Cardiac fibroblast (primary cell): ENCODE results near the gene C20orf144.

Experiments
- DNase-seq, 2 donors: peaks; one replicate each; pipeline versions ENCODE4 v3.0.0 to v3.0.0-alpha.2; 2010; ENCODE audit warnings: low read depth in 2 of 2
- H3K4me3 ChIP-seq, 2 donors: replicated peaks in 1 of 2; 1 replicate in 1 of 2; 2 replicates in 1 of 2; pipeline ENCODE4 v1.5.1; 2011; ENCODE audit warnings: low read depth in 2 of 2, low read length in 2 of 2, mild to moderate bottlenecking in 2 of 2, moderate library complexity in 1 of 2
- CTCF ChIP-seq: IDR thresholded peaks from one replicate; pipeline ENCODE4 v1.5.1; 2011; ENCODE audit warnings: low read depth, mild to moderate bottlenecking, low read length, inconsistent platforms

Gene C20orf144

GRCh38 chr20:33701629-33702450, 39.7 kb downstream of the C20orf144 start:
- DNase-seq = no peak
- no peak for TF ChIP-seq CTCF

DNA sequence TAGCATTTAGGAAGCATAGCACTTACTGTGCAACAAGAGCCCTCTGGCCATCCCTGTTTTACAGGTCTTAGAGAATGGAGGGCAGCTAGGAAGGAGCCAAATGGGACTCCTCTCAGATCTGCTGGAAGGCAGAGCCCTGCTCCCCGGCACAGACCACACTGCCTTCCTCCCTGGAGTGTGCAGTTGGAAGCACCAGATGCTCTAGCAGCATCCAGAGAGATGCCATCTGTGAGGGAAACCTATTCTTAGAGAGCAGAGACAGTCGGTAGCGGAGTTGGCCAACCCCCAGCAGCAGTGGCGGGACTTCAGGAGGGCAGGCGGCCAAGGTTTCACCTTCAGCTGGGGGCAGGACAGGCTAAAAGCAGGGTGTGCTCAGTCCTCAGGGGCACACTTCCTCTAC, 40.7 kb downstream of the C20orf144 start:
- no peak for TF ChIP-seq CTCF
- no peak overlapping the region for H3K4me3 ChIP-seq
- DNase-seq = no peak

More at GRCh38 chr20:33701629-33702450, 39.7 kb downstream of the C20orf144 start:
- H3K4me3 ChIP-seq = no peak overlapping the region

DNA sequence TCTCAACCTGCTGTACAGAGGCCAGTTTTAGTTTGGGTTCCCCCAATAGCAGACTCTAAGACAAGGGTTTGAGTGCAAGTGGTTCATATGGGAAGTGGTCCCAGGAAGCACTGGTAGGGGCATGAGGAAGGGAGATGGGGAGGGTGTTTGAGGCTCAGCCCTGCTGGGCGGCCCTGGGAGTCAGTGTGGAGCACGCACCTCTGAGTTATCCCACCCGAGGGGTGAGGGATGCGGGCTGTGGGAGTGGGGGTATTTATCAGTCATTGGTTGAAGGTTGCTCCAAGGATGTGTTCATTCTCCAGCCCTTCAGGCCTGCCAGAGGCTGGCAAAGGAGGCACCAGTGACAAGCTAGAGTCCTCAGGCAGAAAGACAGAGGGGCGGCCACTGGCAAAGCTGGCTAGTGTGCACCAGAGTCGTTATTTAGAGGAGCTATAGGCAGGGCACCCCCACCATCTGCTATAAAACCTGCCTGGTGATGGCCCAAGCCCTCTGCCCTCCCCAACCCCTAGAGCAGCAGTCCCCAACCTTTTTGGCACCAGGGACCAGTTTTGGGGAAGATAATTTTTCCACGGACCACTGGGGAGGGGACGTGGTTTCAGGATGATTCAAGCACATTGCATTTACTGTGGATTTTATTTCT, 41.5 kb downstream of the C20orf144 start:
- H3K4me3 ChIP-seq = no peak overlapping the region
- DNase-seq = no peak
- TF ChIP-seq CTCF = no peak

DNA sequence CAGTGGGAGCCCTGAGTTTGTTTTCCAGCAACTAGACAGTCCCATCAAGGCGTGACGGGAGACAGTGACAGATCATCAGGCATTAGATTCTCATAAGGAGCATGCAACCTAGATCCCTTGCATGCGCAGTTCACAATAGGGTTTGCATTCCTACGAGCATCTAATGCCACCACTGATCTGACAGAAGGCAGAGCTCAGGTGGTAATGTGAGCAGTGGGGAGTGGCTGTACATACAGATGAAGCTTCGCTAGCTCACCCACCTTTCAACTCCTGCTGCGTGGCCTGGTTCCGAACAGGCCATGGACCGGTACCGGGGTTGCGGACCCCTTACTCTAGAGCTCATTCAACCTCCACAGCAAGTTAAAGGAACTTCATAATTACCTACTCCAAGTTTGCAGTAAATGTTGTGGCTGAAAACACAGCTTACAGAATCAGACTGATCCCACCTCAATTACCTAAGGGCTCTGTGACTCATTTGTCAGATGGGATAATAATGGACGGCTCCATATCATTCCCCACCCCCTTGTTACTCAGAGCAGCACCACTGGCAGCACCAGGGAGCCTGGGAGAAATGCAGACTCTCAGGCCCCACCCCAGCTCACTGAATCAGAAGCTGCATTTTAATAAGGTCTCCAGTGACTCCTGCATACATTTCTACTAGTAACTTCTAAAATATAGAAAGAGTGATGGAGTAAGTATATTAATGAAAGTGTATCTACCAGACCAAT, 42.2 kb downstream of the C20orf144 start:
- no peak for TF ChIP-seq CTCF
- no peak overlapping the region for H3K4me3 ChIP-seq
- no peak for DNase-seq

DNA sequence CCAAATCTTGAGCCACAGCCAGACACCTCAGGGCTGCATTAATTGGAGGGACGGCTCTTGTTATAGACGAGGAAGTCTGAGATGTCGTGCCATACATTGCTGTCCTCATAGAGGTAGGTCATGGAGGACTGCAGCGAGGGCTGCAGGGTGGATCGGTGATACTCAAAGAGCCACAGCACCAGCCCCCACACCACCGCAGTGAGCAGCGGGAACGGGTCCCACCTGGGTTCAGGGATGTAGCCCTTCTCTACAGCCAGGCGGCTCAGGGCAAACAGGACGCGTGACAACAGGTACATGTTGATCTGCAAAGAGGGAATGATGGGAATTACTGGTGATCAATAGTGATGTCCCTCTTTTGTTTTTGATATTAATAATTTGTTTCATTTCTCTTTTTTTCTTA, 45.5 kb downstream of the C20orf144 start:
- H3K4me3 ChIP-seq = no peak overlapping the region

GRCh38 chr20:33709398-33709797, 47.3 kb downstream of the C20orf144 start:
- no peak for TF ChIP-seq CTCF
- DNase-seq = no peak
- no peak overlapping the region for H3K4me3 ChIP-seq

More for the DNA sequence above, 45.5 kb downstream of the C20orf144 start:
- no peak for TF ChIP-seq CTCF
- no peak for DNase-seq
